GM21619 (cell line): Measurements from ENCODE around the gene SUCLG2.

Experiments used
- ATAC-seq: cut with Tn5 transposase; IDR thresholded peaks from one replicate; pipeline ENCODE4 v1.9.1; 2021; ENCODE audit not compliant: unreplicated experiment

The SUCLG2 gene

DNA sequence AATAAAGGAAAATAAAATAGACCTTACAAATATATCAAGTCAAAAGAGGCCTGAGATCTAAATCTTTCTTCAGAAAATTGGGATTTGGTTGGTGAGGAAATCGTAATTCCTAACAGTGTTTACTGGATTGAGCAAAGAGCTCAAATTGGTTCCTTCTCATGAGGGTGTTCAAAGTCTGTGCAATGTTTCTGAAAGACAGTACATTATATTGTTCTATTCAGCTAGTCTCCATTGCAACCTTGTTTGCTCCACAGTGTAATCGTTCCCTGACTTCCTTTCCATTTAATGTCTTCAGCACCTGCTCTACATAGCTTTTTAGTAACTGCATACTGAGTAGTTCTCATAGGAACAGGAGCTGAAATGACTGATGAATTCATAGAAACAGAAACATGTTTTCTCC lies 326.8 kb downstream of the SUCLG2 start:
- no peak for ATAC-seq

- no peak for ATAC-seq
These were observed 329.2 kb downstream of the SUCLG2 start for GRCh38 chr3:67325231-67325630.
